Right lobe of liver (tissue), 6 donors: Measurements from ENCODE around the gene EPHA2. TPM values are rescaled to one million over a fixed set of nuclear protein-coding genes. Genes with fewer than 3 reads are reported as not detected.

Experiments used
- ATAC-seq, 4 donors: fragments of 200-7000 bp; cut with Tn5 transposase; one replicate each; pipeline ENCODE4 v1.9.1; 2020; ENCODE audit warnings: mild to moderate bottlenecking in 4 of 4, moderate library complexity in 4 of 4
- DNase-seq, 3 donors: peaks; one replicate each; pipeline ENCODE4 v3.0.0-alpha.2; 2020
- H3K27ac ChIP-seq, 3 donors: fragments of 200-600 bp; one replicate each; pipeline ENCODE4 v1.8.0; 2022
- H3K27me3 ChIP-seq, 2 donors: fragments of 200-600 bp; one replicate each; pipeline ENCODE4 v1.8.0; 2022
- H3K36me3 ChIP-seq, 4 donors: fragments of 200-600 bp; sonication (generic) in 1 of 4; one replicate each; pipeline versions ENCODE4 v1.5.1 to v1.8.0; 2017 to 2022; ENCODE audit warnings: control low read depth in 1 of 4
- H3K4me1 ChIP-seq, 4 donors: fragments of 200-600 bp; sonication (generic) in 1 of 4; one replicate each; pipeline versions ENCODE4 v1.5.1 to v1.8.0; 2017 to 2022; ENCODE audit warnings: control low read depth in 1 of 4
- H3K4me3 ChIP-seq, 3 donors: fragments of 200-600 bp; one replicate each; pipeline ENCODE4 v1.8.0; 2022
- H3K9me3 ChIP-seq, 4 donors: fragments of 200-600 bp; sonication (generic) in 1 of 4; one replicate each; pipeline versions ENCODE4 v1.5.1 to v1.8.0; 2017 to 2022; ENCODE audit warnings: control low read depth in 1 of 4
- CTCF ChIP-seq, 4 donors: fragments of 200-600 bp in 3 of 4; fragments of 450-650 bp in 1 of 4; IDR thresholded peaks; one replicate each; pipeline versions ENCODE4 v1.5.1 to v1.8.0; 2016 to 2022; ENCODE audit warnings: antibody characterized with exemption in 4 of 4, mild to moderate bottlenecking in 2 of 4
- POLR2A ChIP-seq: fragments of 450-650 bp; IDR thresholded peaks from one replicate; pipeline ENCODE4 v1.6.1; 2017; ENCODE audit warnings: antibody characterized with exemption, mild to moderate bottlenecking
- WGBS: methylation state at CpG from one replicate; pipeline ENCODE4 v1.1.6; 2018; ENCODE audit warnings: low coverage, low lambda C conversion rate; ENCODE audit not compliant: insufficient coverage; ENCODE audit errors: missing lambda C conversion rate; 5-methylcytosine and 5-hydroxymethylcytosine counted together
- intact Hi-C, 2 donors: fragments of 100-400 bp; cut with DNase I; formaldehyde crosslinking; loops; one replicate each; pipeline versions ENCODE4 v1.11.2 to v1.14.1; 2022
- total RNA-seq, 6 experiments: library from RNA; depleted of rRNA in 2 of 6; stranded (reverse); fragments of >200 nt in 2 of 6; fragmentation: NEBNext Ultra II Directional in 3 of 6; extraction: Animal tissue kit (Norgen Biotek cat#: 25700) in 3 of 6; gene quantifications; one replicate each; pipeline versions ENCODE4 v1.1.0 to v1.2.4, GENCODE V29; 2016 to 2023
- donor health status: DM: no; HTN: yes; CAD: no.
- donor health status: DM: no; HTN: no; CAD: no.
- donor health status: DM: no; HTN: no; CAD: no.
- donor health status: DM: no; HTN: yes; CAD: no.
- donor health status: DM: no; HTN: yes; CAD: no.

EPHA2 gene
- total RNA-seq, 6 experiments from 2014 or later: 6.0 to 14.7 (median 10.8) TPM

GRCh38 chr1:16077406-16078245 is 78.2 kb downstream of the EPHA2 start:
- intact Hi-C loops: loop anchor here (10.0 kb wide), 2 partner anchors 167 to 287 kb away; partner anchors contain the start of gene SZRD1 (in 1 of the 2)
- no peaks in the 10 kb centered on the region for H3K9me3 ChIP-seq
- ATAC-seq (no peak), DNase-seq (no peak)
- no peak overlapping the region for H3K27ac ChIP-seq
- no peak for TF ChIP-seq CTCF (IDR thresholded peaks at IDR 0.05)
- no peak for TF ChIP-seq POLR2A
- no peak overlapping the region for H3K4me3 ChIP-seq
- H3K27me3 ChIP-seq: no peaks in the 10 kb centered on the region
- H3K4me1 ChIP-seq: peaks cover 0 to 23% (median 0%) of the 10 kb centered on the region in 4 donors
- 56% methylated on average over 10 of the region's 12 CpGs for WGBS
- no peaks in the 10 kb centered on the region for H3K36me3 ChIP-seq

- no peak overlapping the region for H3K27ac ChIP-seq
- H3K27me3 ChIP-seq: no peaks in the 10 kb centered on the region
- H3K9me3 ChIP-seq: no peaks in the 10 kb centered on the region
- DNase-seq (peak in 1 of 3 donors; percentile 58), ATAC-seq (peak; percentile 35 to 62 (median 54))
- H3K4me1 ChIP-seq: peaks cover 0 to 23% (median 0%) of the 10 kb centered on the region in 4 donors
- no peak overlapping the region for H3K4me3 ChIP-seq
- WGBS: 35% methylated on average over 9 of the region's 11 CpGs
- intact Hi-C loops: loop anchor here (10.0 kb wide), 2 partner anchors 168 to 288 kb away; partner anchors contain the start of gene SZRD1 (in 1 of the 2)
- no peaks in the 10 kb centered on the region for H3K36me3 ChIP-seq
- TF ChIP-seq POLR2A (no peak), CTCF (IDR thresholded peaks at IDR 0.05) (no peak)
Measured at GRCh38 chr1:16076865-16077238, 79.0 kb downstream of the EPHA2 start.

- Histone ChIP-seq H3K36me3 (no peaks in the 10 kb centered on the region), H3K4me3 (no peak overlapping the region), H3K4me1 (peaks cover 0 to 23% (median 0%) of the 10 kb centered on the region in 4 donors), H3K27ac (no peak overlapping the region), H3K27me3 (no peaks in the 10 kb centered on the region), H3K9me3 (no peaks in the 10 kb centered on the region)
- DNase-seq (no peak), ATAC-seq (no peak)
- 71% methylated on average over 3 of the region's 14 CpGs for WGBS
- intact Hi-C loops: loop anchor here (10.0 kb wide), 2 partner anchors 169 to 289 kb away; partner anchors contain the start of gene SZRD1 (in 1 of the 2)
- TF ChIP-seq POLR2A (no peak), CTCF (IDR thresholded peaks at IDR 0.05) (no peak)
Measured at GRCh38 chr1:16076031-16076864, 79.6 kb downstream of the EPHA2 start.

GRCh38 chr1:16075337-16076030 is 80.4 kb downstream of the EPHA2 start:
- ATAC-seq (no peak), DNase-seq (no peak)

More at GRCh38 chr1:16075337-16076030, 80.4 kb downstream of the EPHA2 start:
- Histone ChIP-seq H3K9me3 (no peaks in the 10 kb centered on the region), H3K27me3 (no peaks in the 10 kb centered on the region), H3K4me1 (peaks cover 0 to 23% (median 0%) of the 10 kb centered on the region in 4 donors), H3K4me3 (no peak overlapping the region), H3K27ac (no peak overlapping the region), H3K36me3 (no peaks in the 10 kb centered on the region)
- TF ChIP-seq CTCF (IDR thresholded peaks at IDR 0.05) (no peak), POLR2A (no peak)
- 67% methylated on average over 9 of the region's 11 CpGs for WGBS
- intact Hi-C loops: loop anchor here (10.0 kb wide), 2 partner anchors 169 to 289 kb away; partner anchors contain the start of gene SZRD1 (in 1 of the 2)
